Tibial artery (tissue), 4 donors: ENCODE measurements around the gene NANOS3.

ENCODE experiments used
- DNase-seq, 2 donors: peaks; one replicate each; pipeline ENCODE4 v3.0.0-alpha.2; 2019
- H3K27ac ChIP-seq, 2 donors: fragments of 200-600 bp; sonication (generic) in 1 of 2; 1 replicate in 1 of 2; 2 replicates in 1 of 2; pipeline ENCODE4 v1.5.1; 2018 to 2019; ENCODE audit warnings: mild to moderate bottlenecking in 1 of 2
- H3K27me3 ChIP-seq, 2 donors: fragments of 200-600 bp; sonication (generic) in 1 of 2; one replicate each; pipeline versions ENCODE4 v1.5.1 to v1.6.0; 2016 to 2019
- H3K36me3 ChIP-seq, 3 donors: fragments of 200-600 bp; sonication (generic) in 2 of 3; one replicate each; pipeline ENCODE4 v1.5.1; 2016 to 2019; ENCODE audit warnings: mild to moderate bottlenecking in 2 of 3
- H3K4me1 ChIP-seq, 4 donors: fragments of 200-600 bp; sonication (generic) in 2 of 4; 1 replicate in 3 of 4; 2 replicates in 1 of 4; pipeline ENCODE4 v1.5.1; 2016 to 2019
- H3K4me3 ChIP-seq, 2 donors: fragments of 200-600 bp; sonication (generic) in 1 of 2; 1 replicate in 1 of 2; 2 replicates in 1 of 2; pipeline ENCODE4 v1.5.1; 2018 to 2019; ENCODE audit warnings: mild to moderate bottlenecking in 2 of 2
- H3K9me3 ChIP-seq, 3 donors: fragments of 200-600 bp; sonication (generic) in 1 of 3; one replicate each; pipeline ENCODE4 v1.5.1; 2016 to 2019
- intact Hi-C: fragments of 100-400 bp; cut with DNase I; formaldehyde crosslinking; loops from one replicate; pipeline ENCODE4 v1.15.0; 2023; ENCODE audit warnings: low total_unique reads
- TF ChIP-seq, protein P1 (sequence below), 2 experiments: fragments of 200-600 bp in 1 of 2; fragments of 450-650 bp in 1 of 2; IDR thresholded peaks; one replicate each; pipeline ENCODE4 v1.5.1; 2017 to 2019; ENCODE audit warnings: antibody characterized with exemption in 2 of 2, mild to moderate bottlenecking in 1 of 2, moderate library complexity in 1 of 2

The NANOS3 gene

DNA sequence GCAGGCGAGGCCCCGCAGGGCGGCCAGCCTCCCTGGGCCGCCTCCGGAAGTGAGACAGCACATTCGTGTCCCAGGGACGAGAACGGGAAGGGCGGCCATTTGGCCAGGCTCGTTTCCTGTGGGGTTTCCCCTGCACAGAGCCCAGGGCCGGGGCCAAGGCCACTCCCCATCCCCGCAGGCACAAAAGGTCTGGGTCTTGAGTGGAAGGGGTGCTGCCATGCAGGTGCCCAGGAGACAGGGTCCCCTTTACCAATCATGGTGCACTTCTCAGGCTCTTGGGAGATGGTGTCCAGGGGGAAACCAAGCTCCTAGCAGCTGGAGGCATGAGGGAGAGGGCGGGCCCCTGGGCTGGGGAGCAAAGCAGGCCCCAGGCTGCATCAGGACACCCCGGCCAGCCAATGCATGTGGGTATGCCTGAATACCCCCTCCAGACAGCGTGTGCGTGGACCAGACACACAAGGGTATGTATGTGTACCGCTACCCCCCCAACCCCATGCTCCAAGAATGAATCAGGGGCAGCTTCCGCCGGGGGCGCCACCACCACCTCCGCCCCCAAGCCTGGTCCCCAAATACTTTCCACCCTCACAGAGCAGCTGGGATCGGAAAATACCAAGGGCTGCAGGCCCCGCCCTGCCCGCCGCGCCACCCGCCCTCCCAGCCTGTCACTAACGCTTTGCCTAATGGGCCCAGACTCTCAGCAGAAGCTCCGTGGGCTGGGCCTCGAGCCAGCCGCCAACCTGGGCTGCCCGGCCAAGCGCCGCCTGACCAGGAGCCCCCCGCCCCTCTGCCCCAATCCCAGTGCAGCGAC, 37.6 kb upstream of the NANOS3 start:
- H3K36me3 ChIP-seq = peaks cover 18 to 22% (median 18%) of the 10 kb centered on the region in 3 donors

DNA sequence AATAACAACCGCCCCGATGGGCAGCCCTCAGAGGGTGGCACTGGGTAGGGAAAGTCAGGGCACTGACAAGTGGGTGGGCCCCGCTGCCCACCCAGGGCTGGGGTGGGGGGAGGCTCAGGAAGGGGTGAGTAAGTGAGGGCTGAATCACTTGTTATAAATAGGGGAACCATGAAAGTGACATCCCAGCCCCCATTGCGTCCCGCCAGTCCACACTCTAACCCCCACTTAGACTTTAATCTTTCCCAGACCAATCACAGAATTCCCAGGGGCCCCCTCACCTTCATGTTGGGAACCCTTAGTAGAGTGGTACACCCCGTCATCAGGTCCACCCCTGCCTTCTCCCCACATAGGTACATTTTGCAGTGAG, 37.0 kb upstream of the NANOS3 start:
- Histone ChIP-seq H3K4me3 (peak overlapping the region; percentile 97 to 99), H3K4me1 (peaks cover 20 to 81% (median 55%) of the 10 kb centered on the region in 4 donors), H3K9me3 (no peaks in the 10 kb centered on the region), H3K27me3 (no peaks in the 10 kb centered on the region), H3K36me3 (peaks cover 12 to 17% (median 13%) of the 10 kb centered on the region in 3 donors), H3K27ac (peak overlapping the region; percentile 99)
- TF ChIP-seq, protein P1, sequence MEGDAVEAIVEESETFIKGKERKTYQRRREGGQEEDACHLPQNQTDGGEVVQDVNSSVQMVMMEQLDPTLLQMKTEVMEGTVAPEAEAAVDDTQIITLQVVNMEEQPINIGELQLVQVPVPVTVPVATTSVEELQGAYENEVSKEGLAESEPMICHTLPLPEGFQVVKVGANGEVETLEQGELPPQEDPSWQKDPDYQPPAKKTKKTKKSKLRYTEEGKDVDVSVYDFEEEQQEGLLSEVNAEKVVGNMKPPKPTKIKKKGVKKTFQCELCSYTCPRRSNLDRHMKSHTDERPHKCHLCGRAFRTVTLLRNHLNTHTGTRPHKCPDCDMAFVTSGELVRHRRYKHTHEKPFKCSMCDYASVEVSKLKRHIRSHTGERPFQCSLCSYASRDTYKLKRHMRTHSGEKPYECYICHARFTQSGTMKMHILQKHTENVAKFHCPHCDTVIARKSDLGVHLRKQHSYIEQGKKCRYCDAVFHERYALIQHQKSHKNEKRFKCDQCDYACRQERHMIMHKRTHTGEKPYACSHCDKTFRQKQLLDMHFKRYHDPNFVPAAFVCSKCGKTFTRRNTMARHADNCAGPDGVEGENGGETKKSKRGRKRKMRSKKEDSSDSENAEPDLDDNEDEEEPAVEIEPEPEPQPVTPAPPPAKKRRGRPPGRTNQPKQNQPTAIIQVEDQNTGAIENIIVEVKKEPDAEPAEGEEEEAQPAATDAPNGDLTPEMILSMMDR (IDR thresholded peaks at IDR 0.05) = no peak
- intact Hi-C loops = loop anchor here (10.0 kb wide), 2 partner anchors 685 to 1045 kb away; partner anchors contain the start of genes IER2, JUNB and STX10
- DNase-seq = peak in 1 of 2 donors; percentile 61

More for the DNA sequence above, 37.6 kb upstream of the NANOS3 start:
- TF ChIP-seq, protein P1 (IDR thresholded peaks at IDR 0.05) = no peak
- Histone ChIP-seq H3K27ac (peak overlapping the region; percentile 99), H3K27me3 (no peaks in the 10 kb centered on the region), H3K4me1 (peaks cover 20 to 84% (median 61%) of the 10 kb centered on the region in 4 donors), H3K9me3 (no peaks in the 10 kb centered on the region), H3K4me3 (peak overlapping the region; percentile 97 to 99)
- intact Hi-C loops = no loop called here
- peak; percentile 93 to 96 for DNase-seq

DNA sequence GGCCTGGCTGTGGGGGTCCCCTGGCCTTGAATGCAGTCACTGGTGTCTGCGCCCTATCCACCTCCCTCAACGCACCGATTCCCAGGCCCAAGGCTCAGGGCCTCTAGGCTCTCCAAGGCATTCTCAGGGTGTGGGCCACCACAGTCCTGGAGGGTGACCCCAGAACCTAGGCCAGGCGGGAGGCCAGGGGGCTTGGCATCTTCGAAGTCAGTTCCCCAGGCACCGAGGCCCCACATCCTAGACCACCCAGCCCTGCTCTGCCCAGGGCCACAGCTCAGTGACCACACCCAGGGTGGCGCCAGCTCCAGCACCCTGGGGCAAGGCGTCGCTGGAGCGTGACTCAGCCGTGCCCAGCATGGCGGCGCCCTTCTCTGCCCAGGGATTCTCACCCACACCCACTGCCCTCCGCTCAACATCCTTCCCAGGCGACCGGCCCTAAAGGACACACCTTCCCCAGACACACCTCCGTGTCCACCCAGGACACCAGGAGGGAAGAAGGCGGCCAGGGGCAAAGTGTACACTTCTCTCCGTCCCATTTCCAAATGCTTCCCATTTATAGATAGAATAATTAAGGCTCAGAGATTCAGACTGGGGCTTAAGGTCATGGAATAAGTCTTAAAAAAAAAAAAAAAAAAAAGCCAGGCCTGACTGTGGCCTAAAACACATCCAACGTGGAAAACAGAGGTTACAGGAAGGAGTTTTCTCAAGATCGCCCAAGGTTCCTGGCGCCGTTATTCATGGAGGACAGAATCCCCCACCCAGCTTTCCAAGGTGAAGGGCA, 36.4 kb upstream of the NANOS3 start:
- peaks cover 20 to 76% (median 53%) of the 10 kb centered on the region in 4 donors for H3K4me1 ChIP-seq
- peak overlapping the region; percentile 99 for H3K27ac ChIP-seq
- H3K9me3 ChIP-seq = no peaks in the 10 kb centered on the region
- peaks cover 6 to 11% (median 10%) of the 10 kb centered on the region in 3 donors for H3K36me3 ChIP-seq
- H3K4me3 ChIP-seq = peak overlapping the region; percentile 97 to 99
- intact Hi-C loops = loop anchor here (10.0 kb wide), 2 partner anchors 686 to 1046 kb away; partner anchors contain the start of genes IER2, JUNB and STX10
- peak; percentile 70 to 89 for DNase-seq
- TF ChIP-seq, protein P1 (IDR thresholded peaks at IDR 0.05) = no peak
- no peaks in the 10 kb centered on the region for H3K27me3 ChIP-seq

GRCh38 chr19:13841086-13841961, 35.6 kb upstream of the NANOS3 start:
- Histone ChIP-seq H3K27me3 (no peaks in the 10 kb centered on the region), H3K4me1 (peaks cover 17 to 74% (median 49%) of the 10 kb centered on the region in 4 donors), H3K36me3 (peaks cover 0 to 3% (median 3%) of the 10 kb centered on the region in 3 donors), H3K4me3 (peak overlapping the region; percentile 97 to 99), H3K27ac (peak overlapping the region; percentile 99), H3K9me3 (no peaks in the 10 kb centered on the region)
- DNase-seq = peak in 1 of 2 donors; percentile 86
- TF ChIP-seq, protein P1 (IDR thresholded peaks at IDR 0.05) = no peak
- intact Hi-C loops = loop anchor here (10.0 kb wide), 2 partner anchors 687 to 1047 kb away; partner anchors contain the start of genes IER2, JUNB and STX10

DNA sequence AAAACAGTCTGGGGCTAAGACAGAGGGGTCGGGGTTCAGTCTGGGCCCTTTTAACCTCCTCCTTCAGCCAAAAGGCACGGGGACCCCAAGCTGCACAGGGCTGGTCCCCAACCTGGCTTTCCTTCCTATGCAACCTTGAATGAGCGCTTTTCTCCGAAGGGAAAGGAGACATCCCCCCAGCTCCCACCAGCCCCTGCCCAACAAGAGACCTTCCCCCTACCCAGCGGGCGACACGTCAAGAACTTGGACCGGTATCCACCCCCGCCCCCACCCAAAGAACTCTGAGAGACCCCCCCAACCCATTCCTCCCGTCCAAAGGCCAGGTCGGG, 35.0 kb upstream of the NANOS3 start:
- DNase-seq = no peak
- Histone ChIP-seq H3K36me3 (no peaks in the 10 kb centered on the region), H3K4me3 (peak overlapping the region; percentile 97 to 99), H3K27me3 (no peaks in the 10 kb centered on the region), H3K4me1 (peaks cover 11 to 74% (median 49%) of the 10 kb centered on the region in 4 donors), H3K27ac (peak overlapping the region; percentile 99), H3K9me3 (no peaks in the 10 kb centered on the region)
- TF ChIP-seq, protein P1 (IDR thresholded peaks at IDR 0.05) = no peak
- intact Hi-C loops = loop anchor here (10.0 kb wide), 2 partner anchors 687 to 1047 kb away; partner anchors contain the start of genes IER2, JUNB and STX10
